Stimulated activated CD8-positive, alpha-beta memory T cell treated with anti-CD3 and anti-CD28 coated beads, Interleukin-4, amount 100 ng/mL, for 1 hour (primary cell): ENCODE measurements around the gene NUFIP2.
"Not testable (repeated sequence)": the region's sequence is repeated elsewhere in the genome, so short reads cannot be mapped to it uniquely, and the experiment has no call there.

Source experiments
- DNase-seq, 2 donors: peaks; one replicate each; pipeline ENCODE4 v3.0.0-alpha.2; 2020; ENCODE audit warnings: low read depth in 2 of 2, low spot score in 1 of 2

Gene NUFIP2

GRCh38 chr17:29240968-29241963, 52.7 kb downstream of the NUFIP2 start:
- DNase-seq: no peak

DNA sequence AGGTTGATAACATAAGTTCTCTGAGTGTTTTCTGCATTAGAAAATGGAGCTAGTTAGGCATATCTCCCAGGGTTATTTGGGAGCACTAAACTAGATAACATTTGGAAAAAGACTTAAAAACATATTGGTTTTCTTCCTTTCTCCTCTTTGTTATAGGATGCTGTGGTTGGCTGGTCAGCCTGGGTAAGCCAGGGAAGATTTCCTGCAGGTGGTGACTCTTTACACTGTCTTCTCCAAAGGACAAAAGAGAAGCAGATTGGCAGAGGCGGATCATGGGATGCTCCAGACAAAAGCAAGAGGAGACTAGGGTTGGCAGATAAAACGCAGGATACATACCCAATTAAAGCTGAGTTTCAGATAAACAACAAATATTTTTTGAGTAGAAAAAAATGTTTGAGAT, 53.5 kb downstream of the NUFIP2 start:
- no peak for DNase-seq

GRCh38 chr17:29238133-29238850, 55.7 kb downstream of the NUFIP2 start:
- DNase-seq: no peak

- no peak for DNase-seq
Observed at GRCh38 chr17:29237476-29238132, 56.3 kb downstream of the NUFIP2 start.

GRCh38 chr17:29235904-29236303, 58.0 kb downstream of the NUFIP2 start:
- no peak for DNase-seq

- not testable (repeated sequence) for DNase-seq
Observed at GRCh38 chr17:29234972-29235371, 59.0 kb downstream of the NUFIP2 start.

GRCh38 chr17:29233301-29233700, 60.6 kb downstream of the NUFIP2 start:
- no peak for DNase-seq

DNA sequence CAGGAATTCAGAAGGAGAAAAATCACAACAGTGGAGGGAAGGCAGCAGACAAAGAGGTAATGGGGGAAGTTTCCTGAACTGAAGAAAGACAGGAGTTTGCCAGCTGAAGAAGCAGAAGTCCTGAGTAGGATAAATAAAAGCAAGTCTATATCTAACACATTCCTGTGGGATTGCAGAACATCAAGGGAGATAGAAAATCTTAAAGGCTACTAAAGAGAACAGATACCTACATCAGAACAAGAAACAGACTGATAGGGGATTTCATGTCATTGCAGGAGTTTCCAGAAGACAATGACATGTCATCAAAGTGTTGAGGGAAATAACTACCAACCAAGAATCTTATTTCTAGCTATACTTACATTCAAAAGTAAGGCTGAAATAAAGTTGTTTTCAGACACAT, 68.6 kb downstream of the NUFIP2 start:
- DNase-seq: no peak

GRCh38 chr17:29221338-29221737, 72.6 kb downstream of the NUFIP2 start:
- DNase-seq: not testable (repeated sequence)

- peak; percentile 51 to 58 for DNase-seq
Observed at GRCh38 chr17:29219378-29220047, 74.4 kb downstream of the NUFIP2 start.

DNA sequence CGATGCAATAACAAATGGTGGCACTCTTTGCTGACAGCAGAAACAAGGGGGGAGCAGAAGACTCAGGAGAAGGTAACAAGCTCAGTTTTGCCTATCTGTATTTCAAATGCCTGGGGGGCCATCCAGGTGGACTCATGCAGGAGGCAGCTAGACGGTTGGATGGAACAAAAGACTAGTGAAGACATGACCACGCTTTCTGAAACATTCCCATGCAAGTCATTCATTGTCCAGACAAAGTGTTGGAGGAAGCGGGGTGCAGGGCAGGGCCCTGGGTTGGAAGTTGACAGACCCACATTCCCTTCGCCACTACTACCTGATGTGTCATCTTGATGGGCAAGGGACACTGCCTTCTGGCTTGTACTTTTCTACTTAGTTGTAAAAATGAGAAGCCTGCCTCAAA, 77.1 kb downstream of the NUFIP2 start:
- DNase-seq: no peak

DNA sequence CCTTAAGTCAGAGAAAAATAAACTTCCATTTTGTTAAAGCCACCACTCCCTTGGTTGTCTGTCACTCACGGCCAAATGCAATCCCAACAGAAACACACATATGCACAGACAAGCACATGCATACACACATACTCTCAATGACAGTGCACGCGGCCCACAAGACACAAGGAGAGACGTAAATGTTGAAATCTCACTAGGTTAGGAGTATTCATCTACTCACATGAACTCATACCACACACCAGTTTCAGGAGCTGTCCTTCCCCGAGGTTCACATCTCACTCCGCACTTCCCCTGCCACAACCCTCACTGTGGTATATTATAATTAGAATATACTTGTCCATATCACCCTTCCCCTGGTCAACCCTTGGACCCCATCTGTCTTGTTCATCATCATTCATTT, 77.8 kb downstream of the NUFIP2 start:
- DNase-seq: no peak

GRCh38 chr17:29215717-29216116, 78.2 kb downstream of the NUFIP2 start:
- no peak for DNase-seq

- DNase-seq: no peak
Observed at GRCh38 chr17:29215174-29215573, 78.8 kb downstream of the NUFIP2 start.

DNA sequence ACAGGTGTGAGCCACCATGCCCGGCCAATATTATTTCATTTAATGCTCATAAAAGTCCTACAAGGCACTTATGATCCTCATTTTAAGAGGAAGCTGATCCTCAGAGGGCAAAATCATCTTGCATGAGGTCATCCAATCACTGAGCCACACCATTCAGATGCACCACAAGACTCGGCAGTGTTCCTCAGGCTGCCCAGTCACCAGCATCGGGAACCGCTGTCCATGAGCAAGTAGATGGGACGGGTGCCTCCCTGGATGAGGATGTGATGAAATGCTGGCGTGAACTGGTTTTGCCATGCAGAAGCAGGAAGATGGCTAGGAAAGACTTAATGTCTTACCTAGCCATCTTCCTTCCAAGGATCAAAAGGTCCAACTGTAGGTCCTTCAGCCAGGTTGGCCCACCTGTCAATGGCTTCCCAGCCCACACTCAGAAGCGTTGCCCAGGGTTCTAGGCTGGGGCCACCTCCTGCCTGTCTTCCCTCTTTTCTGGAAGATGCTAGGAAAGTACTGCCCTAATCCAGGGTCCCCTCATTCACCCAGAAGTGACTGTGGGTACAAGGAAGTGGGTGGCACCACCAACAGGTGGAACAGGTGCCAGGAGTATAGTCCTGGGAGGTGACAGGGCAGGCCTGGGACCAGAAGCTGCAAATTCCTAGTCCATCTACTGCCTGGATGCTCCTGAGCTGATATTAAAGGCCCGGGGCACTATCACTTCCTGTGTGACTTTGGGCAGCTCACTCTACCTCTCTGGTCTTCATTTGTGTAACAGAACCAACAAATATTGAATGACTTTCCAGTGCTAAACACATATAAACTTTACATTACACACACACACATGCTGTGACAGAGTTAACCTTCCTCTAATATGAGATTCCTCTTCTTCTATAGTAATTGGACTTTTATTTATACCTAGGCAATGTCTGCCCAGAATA, 79.5 kb downstream of the NUFIP2 start:
- no peak for DNase-seq

DNA sequence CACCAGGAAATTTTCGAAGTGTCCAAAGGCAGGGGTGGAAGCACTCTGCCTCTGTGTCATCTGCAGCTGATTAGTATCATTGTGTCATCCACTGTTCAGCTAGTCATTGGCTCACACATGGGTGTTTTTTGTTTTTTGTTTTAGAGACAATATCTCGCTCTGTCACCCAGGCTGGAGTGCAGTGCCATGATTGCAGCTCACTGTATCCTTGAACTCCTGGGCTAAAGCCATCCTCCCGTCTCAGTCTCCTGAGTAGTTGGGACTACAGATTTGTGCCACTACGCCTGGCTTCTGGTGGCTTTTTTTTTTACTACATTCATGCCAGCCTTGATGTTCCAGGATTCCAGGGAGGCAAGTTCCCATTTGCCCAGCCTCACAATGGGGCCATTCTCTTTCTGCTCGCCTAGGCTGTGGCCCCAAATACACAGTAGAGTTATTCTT, 81.2 kb downstream of the NUFIP2 start:
- no peak for DNase-seq

DNA sequence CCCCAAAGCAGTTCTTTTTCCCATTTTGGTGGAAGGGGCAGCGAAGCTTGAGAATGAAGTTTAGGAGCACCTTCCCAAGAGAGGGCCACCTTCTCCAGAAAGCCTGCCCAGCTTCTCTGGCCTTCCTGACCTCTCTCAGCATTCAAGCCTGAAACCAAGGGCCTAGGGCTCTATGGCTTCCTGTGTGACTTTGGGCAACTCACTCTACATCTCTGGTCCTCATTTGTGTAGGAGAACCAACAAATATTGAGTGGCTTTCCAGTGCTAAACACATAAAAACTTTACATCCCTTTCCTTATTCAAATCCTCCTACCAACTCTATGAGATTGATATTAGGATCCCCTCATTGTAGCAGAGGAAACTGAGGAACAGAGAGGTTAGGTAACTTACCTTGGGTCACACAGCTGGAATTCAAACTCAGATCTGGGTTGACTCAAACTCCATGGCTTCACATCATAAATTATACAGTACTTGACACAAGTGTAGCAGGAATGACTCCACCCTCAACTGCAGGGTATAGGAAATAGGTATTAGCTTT, 81.8 kb downstream of the NUFIP2 start:
- DNase-seq: no peak

- DNase-seq: no peak
Observed at GRCh38 chr17:29210879-29211278, 83.1 kb downstream of the NUFIP2 start.

- DNase-seq: no peak
Observed at GRCh38 chr17:29209073-29209472, 84.9 kb downstream of the NUFIP2 start.

- no peak for DNase-seq
Observed at GRCh38 chr17:29207975-29208374, 86.0 kb downstream of the NUFIP2 start.
